HG03159 (cell line): ENCODE measurements around the gene MXRA7.

Experiments
- ATAC-seq: cut with Tn5 transposase; IDR thresholded peaks from one replicate; pipeline ENCODE4 v1.9.1; 2021; ENCODE audit warnings: mild to moderate bottlenecking, moderate library complexity; ENCODE audit not compliant: unreplicated experiment

Gene MXRA7

DNA sequence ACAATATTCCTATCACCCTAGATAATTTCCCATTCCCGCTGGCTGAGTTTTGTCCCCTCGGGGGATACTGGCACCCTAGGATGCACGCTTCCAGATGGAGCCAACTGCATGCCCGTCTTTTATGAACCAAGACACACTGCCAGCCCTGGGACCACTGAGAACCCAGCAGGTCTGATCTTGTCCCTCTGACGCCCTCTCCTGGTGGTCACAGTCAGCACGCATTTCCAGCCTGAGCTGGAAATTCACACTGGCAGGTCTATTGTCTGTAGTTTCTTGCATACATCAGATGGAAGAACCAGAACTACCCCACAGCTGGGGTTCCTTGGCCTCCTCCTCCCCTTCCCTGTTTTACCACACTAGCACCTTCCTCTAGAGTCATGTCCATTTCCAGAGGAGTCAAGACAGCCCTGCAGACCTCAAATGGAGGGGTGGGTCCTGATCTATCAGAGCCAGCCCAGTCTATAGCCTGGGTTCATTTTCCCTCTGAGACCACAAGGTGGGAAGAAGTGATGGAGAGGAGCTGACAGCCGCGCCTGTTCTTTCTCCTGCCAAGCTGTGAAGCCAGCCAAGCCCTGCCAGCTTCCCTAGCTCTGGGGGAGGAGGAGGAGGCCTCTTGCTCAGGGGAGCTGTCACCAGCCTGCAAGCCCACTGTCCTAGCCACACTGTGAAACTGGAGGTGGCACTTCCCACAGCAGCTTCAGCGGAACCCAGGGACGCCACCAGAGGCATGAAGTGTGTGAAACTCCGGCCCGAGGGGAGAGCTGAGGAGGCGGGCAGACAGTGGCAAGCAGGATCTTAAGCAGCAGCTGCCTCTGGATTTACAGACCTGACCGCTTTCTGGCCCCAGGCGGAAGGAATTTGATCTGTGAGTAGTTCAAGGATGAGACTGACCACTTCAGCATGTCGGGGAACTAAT, 29.3 kb downstream of the MXRA7 start:
- ATAC-seq, result no peak

DNA sequence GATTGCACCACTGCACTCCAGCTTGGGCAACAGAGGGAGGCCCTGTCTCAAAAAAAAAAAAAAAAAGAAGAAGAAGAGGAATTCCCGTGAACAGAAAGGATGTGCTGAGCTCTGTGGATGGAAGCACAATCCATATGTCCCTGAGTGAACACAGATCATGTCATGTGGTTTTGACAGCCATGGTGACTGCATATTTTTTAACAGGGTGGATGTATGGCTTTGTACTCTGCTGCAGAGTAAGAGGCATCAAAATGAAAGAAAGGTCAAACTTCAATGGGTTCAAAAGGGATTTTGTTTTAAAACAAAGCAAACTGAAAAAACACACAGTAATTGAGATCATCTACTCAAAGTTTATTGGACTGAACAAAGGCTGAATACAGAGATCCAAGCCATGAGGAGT, 31.5 kb downstream of the MXRA7 start:
- no peak for ATAC-seq

DNA sequence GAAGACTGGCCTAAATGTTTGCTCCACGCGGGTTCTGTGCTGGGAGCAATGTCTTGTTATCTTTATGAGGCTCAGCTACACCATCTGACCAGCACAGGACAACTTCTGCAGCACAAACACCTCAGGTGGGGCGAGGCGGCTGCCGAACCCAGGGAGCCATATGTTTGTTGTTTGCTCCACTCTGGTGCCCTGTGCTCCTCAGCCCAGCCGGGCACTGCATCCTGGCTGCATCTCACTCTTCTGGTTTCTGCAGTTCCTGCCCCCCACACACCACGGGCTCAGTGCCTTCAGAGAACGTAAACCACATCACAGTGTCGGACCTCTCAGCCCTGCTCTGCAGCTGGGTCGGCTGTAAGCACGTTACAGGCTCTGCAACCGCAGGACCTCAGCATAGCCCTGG, 32.4 kb downstream of the MXRA7 start:
- no peak for ATAC-seq

DNA sequence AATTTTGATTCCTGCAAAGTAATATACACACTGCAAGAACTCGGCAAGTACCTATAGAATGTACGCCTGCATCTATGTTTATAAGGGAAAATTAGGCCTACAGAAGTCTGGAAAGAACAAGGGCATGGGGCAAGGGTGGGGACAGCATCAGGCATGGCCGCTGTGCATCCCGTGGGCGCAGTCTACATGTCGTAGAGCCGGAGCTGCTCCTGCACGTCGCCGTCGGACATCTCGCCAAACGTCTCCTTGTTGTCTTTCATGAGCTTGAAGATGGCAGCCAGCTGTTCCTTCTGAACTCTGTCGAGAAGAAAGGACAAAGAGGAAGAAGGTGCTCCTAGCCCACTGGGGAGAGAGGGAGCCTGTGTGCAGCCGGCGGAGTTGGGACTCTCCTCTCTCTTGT, 33.4 kb downstream of the MXRA7 start:
- ATAC-seq, result no peak

DNA sequence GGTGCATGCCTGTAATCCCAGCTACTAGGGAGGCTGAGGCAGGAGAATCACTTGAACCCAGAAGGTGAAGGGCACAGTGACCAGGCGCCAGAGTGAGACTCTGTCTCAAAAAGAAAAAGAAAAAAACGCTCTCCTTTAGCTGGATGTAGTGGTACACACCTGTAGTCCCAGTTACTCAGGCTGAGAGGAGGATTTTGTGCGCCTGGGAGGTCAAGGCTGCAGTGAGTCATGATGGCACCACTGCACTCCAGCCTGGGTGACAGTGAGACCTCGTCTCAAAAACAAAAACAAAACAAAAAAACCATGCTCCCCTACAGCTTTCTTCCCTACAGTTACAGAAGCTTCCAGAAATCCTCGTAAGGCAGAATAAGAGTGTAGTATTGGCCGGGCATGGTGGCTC, 34.1 kb downstream of the MXRA7 start:
- ATAC-seq, result no peak

DNA sequence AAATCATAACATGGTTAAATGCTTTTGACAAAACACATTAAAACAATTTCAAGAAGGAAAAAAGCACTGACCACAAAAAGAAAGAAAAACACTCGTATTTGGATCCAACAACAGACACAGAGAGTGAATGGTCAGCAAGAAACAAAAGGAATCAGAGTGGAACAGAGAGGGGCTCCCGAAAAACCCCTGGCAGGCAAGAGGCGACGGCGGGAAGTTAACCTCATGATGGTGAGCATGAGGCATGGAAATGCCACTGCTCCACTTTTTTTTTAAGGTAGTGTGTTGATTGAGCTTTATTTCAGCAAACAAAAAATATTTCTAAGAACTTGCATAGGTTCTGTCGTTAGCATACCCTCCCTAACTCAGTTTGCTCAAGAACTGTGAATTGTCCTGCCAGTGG, 35.1 kb downstream of the MXRA7 start:
- no peak for ATAC-seq

DNA sequence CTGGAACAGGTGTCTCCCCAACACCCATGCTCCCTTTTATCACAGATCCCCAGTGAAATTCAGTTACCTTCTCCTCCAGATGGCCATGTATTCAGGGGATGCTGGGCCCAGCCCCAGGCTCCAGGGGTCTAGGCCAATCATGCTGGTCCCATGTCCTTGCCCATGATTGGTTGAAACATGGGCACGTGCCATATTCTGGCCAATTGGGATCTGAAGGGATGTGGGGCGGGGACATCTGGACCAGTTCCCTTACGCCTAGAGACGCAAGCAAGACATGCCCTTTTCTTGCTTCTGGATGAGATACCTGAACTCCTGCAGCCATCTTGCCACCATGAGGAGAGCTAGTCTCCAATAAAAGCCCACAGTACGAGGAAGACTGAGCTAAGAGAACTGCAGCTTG, 36.2 kb downstream of the MXRA7 start:
- ATAC-seq, result no peak

DNA sequence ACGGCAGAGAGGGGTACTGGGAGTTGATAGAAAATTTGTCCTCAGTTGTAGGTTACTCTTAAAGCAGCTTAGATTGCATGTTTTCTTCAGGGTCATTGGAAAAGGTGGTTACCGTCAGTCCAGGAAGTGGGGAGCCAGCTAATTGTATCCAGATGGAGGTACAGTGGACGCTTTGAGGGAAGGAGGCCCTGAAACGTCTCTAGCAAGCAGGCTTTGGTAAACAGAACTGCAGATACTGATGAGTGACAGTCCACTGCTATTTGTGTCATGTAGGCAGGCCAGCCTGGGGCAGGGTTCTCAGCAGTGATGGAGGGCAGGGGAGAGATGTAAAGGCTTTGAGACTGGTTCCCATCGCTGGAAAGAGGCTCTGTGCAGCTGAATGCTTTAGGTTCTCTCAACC, 37.0 kb downstream of the MXRA7 start:
- no peak for ATAC-seq

DNA sequence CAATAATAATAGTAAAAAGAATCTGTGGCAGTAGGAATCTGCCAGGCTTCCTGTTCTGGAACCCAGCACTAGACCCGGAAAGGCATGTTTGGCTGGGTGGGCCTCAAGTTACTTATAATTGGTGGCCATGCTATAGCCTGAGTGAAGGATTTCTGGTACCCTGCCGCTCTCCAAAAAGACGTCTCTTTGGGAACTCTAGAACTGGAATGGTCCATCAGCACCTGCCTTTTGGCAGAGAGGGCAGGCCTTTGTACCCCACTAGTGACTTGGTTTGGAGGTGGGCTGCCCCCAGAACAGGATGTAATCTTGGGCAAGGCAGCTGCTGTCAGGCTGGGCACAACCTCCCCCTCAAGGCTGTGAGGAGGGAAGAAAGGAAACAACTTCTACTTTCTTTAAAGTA, 37.9 kb downstream of the MXRA7 start:
- ATAC-seq, result no peak

DNA sequence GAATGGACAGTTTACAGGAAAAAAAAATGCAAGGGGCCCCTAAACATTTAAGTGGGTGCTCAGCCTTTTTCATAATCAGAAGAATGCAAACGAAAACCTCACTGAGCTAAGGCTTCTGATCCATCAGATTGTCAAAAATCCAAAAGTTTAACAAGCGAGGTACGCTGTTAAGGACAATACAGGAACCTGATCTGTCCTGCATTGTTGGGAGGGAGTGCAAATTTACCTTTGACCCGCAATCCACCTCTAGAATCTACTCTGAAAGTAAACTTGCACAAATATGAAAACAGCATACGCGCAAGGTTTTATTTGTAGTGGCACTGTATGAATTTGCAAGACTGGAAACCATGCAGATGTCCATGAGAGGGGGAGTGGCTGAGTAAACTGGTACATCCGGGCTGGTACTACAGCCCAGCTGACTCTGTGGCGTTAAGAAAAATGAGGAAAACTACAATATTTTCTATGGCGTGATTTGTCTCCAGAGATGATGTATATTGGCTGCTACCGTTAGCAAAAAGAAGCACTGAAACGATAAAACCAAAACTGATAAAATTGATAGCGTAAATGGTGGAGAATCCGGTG, 38.4 kb downstream of the MXRA7 start:
- no peak for ATAC-seq

DNA sequence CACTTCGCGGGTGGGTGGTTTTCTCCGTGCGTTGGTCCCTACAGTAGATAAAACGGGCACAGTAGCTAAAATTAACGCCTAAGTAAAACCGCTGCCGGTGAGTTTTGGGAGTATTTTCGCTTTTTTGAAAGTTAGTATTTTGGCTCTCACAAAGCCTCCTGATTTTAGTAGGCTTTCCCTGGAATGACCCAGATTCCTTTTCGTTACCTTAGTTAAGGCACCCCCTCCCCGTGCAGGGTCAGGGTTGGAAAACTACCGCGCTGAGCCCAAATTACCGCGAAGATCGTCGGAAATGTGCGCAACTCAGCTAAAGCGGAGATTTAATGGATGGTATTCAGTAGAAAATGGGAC, 38.9 kb downstream of the MXRA7 start:
- ATAC-seq, result no peak

DNA sequence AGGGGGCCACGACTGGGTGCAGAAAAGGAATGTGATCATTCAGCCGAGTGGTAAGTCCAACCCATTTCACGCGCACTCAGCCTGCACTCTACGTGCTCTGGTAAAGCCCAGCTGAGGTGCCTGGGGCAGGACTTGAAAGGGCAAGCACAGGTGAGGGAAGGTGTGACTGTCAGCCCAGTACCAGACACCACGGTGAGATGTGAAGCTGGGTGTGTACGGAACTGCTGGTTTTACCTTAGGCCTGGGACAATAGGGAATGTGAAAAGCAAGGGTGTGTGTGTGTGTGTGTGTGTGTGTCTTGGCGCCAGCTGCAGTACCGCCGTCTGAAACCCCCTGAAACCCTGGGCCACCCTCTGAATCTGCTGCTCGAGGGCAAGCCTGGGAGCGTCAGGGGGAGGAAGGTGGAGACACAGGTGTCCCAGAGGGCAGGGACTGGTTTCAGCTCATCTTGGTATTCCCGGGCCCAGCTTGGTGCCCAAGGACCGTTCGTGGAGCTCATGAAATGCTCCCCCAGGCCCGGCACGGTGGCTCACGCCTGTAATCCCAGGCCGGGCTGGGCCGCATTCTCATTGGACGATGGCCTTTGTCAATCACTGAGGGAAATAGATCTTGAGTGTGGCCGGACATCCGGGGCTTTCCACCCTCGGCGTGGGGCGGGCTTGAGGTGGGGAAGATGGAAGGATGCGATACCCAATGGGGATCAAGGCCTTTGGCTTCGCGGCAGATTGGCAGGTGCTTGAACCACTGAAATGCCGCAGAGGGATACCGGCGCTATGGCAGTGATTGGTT, 39.4 kb downstream of the MXRA7 start:
- peak; percentile 95 for ATAC-seq

DNA sequence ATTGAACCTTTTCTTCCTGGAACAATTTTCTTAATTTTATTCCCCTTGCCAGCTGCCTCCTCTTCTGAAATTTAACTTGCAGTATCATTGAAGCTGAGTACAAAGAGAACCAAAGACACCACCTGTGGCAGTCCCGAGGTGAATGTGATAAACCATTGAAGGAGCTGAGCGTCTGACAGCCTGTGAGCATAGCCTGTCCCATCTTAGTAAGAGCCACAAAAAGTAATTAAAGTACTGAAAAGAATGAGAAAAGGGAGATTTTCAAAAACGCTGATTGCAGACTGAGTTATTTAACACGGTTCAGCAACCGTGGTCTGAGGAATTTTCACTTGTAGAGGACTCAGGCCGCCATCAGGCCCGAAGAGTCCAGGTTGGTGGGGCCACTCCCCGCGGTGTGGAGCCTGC, 40.0 kb downstream of the MXRA7 start:
- ATAC-seq, result no peak

DNA sequence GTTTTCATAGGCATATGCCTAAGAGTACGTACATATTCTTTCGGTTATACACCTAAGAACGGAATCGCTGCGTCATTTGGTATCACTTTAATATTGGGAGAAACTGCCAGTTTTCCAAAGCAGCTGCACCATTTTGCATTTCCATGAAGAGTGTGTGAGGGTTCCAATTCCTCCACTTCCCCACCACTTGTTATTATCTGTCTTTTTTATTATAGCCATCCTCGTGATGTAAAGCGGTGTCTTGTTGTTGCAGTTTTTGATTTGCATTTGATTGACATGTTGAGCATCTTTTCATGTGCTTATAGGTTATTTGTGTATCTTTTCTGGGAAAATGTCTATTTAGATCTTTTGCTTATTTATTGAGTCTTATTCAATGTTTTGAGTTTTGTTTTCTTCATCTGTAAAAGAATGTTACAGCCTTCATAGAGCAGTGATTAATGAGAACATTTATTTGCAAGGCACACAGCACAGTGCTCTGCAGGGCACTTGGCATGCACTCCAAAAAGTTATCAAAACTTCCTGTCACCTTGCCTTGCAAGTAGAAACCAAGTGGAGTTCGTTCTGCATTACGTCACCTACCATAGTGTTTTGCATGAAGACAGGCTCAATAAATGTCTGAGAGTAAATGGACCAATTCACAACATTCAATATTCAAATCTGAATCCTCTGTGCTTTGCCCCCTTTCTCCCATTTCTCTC, 40.6 kb downstream of the MXRA7 start:
- ATAC-seq, result no peak

DNA sequence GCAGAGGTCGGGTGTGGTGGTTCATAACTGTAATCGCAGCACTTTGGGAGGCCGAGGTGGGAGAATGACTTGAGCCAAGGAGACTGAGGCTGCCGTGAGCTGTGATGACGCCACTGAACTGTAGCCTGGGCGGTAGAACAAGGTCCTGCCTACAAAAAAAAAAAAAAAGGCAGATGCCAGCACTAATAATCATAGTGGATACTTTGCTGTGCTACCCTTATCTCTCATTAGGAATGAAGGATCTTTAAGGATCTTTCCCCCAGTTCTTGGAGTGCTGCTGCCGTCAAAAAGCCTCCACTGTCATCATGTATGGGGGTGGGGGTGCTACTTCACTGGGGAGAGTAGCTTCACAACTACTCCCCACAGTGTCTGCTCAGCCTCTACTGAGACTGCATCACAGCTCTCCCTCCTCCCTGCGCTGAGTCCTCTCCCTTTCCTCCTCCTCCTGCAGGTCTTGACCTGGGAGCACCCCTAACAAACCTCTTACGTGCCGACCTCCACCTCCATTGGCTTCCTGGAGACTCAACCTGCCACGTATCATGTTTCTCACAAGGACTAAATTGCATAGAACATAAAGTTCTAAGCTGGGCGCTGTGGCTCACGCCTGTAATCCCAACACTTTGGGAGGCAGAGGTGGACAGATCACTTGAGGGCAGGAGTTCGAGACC, 42.8 kb downstream of the MXRA7 start:
- no peak for ATAC-seq

DNA sequence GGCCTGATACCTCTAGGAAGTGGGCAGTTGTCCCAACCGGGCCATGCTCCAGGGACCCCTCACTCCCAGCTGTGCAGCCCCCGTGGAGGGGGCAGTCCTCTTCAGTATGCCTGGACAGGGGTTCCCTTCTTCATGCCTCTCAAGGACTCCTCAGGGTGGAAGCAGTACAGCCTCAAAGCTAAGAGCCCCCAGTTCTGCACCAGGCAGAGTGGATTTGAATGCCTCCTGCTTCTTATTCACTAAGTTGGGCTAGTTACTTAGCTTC, 43.3 kb downstream of the MXRA7 start:
- ATAC-seq, result no peak

DNA sequence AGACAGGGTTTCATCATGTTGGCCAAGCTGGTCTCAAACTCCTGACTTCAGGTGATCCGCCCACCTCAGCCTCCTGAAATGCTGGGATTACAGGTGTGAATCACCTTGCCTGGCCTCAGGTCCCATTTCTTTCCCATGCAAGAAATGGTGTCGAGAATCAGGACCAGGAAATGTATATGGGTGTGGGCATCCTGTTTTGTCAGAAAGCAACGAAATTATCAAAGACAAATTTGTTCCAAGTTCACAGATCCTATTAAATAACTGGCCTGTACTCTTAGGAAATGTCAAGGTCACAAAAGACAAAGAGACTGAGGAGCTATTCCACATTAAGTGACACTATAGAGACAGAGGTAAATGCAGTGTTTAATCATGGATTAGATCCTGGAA, 50.1 kb downstream of the MXRA7 start:
- no peak for ATAC-seq

DNA sequence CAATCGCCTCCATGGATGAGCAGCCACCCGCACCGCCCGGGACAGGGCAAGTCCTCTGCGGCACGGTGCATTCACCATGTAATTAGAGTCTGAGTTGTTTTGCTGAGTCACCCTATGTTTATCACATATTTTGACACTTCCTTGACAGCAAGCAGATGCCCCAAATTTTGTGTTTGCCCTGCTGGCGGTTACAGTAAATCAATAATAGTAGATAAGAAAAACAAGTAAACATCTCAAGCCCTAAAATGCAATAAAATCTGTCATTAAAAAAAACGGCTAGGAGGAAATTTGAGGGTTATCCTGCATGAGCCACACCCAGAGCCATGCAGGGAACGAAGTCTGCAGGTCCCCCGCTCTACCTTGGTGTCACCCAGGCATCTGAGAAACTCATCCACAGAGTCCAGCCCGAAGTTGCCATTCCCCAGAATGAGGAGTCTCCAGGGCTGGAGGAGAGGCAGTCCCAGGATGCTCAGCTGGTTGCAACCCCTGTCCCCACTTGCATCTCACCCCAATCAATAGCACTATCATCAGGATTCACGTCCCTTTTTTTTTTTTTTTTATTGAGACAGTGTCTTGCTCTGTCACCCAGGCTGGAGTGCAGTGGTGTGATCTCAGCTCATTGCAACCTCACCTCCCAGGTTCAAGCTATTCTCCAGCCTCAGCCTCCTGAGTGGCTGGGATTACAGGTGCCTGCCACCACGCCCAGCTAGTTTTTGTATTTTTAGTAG, 50.7 kb downstream of the MXRA7 start:
- ATAC-seq, result no peak

DNA sequence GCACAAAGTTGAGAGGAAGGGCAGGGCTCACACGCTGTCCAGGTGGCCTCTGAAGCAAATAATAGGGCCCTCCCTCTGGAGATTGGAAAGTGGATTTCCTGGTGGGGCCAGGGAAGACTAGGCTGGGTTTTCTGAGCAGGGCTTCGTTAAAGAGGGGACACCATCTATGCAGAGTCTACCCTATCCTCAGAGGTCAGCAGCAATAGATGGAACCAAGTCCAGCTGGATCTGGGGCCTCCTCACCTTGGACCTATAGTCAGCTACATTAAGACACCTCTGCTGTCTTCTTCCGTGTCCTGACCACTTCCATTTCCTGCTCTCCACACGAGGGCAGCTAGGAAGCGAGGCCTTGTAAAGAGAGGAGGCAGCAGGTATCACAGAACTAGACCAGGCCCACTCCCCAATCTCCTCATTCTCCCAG, 52.5 kb downstream of the MXRA7 start:
- ATAC-seq, result no peak

DNA sequence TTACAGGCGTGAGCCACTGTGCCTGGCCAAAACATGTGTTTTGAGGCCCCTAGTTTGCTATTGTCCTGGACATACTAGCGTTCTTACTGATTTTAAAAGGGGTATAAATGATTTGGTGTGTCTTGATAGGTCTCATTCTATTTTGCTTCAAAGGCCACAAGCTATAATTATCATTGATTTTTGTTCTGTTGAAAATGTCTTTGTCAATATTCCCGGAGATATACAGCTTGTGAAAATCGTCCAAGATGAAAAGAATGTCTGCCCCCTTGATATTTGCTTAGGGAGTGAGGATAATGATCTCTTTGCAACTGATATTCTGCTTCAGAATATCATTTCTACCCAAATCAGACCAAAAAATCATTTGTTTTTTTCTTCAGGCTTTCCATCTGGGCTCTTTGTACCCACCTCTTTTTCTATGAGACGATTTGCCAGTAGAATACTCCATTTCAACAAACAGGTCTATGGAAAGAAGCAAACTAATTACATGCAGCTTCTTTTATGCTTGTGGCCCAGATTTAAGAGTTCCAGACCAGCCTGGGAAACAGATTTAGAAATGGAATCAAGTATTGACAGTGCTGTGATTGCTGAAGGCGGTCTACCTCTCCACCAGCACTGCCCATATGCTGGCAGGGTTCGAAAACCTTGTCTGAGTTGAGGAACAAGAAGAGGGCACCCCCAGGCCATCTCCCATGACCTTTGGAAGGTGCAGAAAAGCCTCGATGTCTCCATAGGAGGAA, 53.1 kb downstream of the MXRA7 start:
- no peak for ATAC-seq
